Transverse colon (tissue), 4 donors: Measurements from ENCODE around the gene GCN1. TPM values are rescaled to one million over a fixed set of nuclear protein-coding genes. Genes with fewer than 3 reads are reported as not detected.

Experiments used
- DNase-seq: peaks from one replicate; pipeline ENCODE4 v3.0.0-alpha.2; 2019
- H3K27ac ChIP-seq, 4 donors: fragments of 200-600 bp; sonication (generic); 2 replicates each; pipeline ENCODE4 v1.5.1; 2016 to 2018; ENCODE audit warnings: inconsistent platforms in 4 of 4
- H3K27me3 ChIP-seq: fragments of 200-600 bp; sonication (generic); 2 replicates; pipeline ENCODE4 v1.5.1; 2017; ENCODE audit warnings: inconsistent platforms
- H3K36me3 ChIP-seq, 4 donors: fragments of 200-600 bp; sonication (generic); 2 replicates each; pipeline ENCODE4 v1.5.1; 2017 to 2019; ENCODE audit warnings: inconsistent platforms in 4 of 4
- H3K4me1 ChIP-seq, 4 donors: fragments of 200-600 bp; sonication (generic); 2 replicates each; pipeline ENCODE4 v1.5.1; 2017 to 2020; ENCODE audit warnings: inconsistent platforms in 4 of 4
- H3K4me3 ChIP-seq, 4 donors: fragments of 200-600 bp; sonication (generic); 1 replicate in 1 of 4; 2 replicates in 3 of 4; pipeline versions ENCODE4 v1.5.1 to v1.6.1; 2017 to 2019; ENCODE audit warnings: inconsistent platforms in 4 of 4
- H3K9me3 ChIP-seq, 2 donors: fragments of 200-600 bp; sonication (generic); 2 replicates each; pipeline ENCODE4 v1.5.1; 2017 to 2019; ENCODE audit warnings: inconsistent platforms in 2 of 2
- CTCF ChIP-seq, 5 experiments: fragments of 200-600 bp in 3 of 5; fragments of 450-650 bp in 2 of 5; sonication (generic) in 3 of 5; IDR thresholded peaks; 1 replicate in 2 of 5; 2 replicates in 3 of 5; pipeline ENCODE4 v1.5.1; 2016 to 2017; ENCODE audit warnings: antibody characterized with exemption in 5 of 5, inconsistent platforms in 3 of 5, mild to moderate bottlenecking in 2 of 5, moderate library complexity in 1 of 5
- EP300 ChIP-seq: sonication (generic); formaldehyde crosslinking; IDR thresholded peaks from one replicate; pipeline ENCODE4 v1.6.1; 2017; ENCODE audit warnings: antibody characterized with exemption, low read depth
- POLR2A ChIP-seq: fragments of 450-650 bp; IDR thresholded peaks from one replicate; pipeline ENCODE4 v1.6.1; 2016; ENCODE audit warnings: antibody characterized with exemption, mild to moderate bottlenecking, moderate library complexity
- POLR2AphosphoS5 ChIP-seq, 3 donors: sonication (generic); formaldehyde crosslinking; IDR thresholded peaks; one replicate each; pipeline ENCODE4 v1.6.1; 2016; ENCODE audit warnings: antibody characterized with exemption in 3 of 3
- WGBS, 2 donors: methylation state at CpG; one replicate each; pipeline ENCODE4 v1.1.5; 2018; ENCODE audit warnings: low coverage in 1 of 2; 5-methylcytosine and 5-hydroxymethylcytosine counted together
- in situ Hi-C, 4 donors: fragments of 200-750 bp; cut with MboI; loops; one replicate each; pipeline versions ENCODE4 v1.15.0 to v1.15.1; 2017; ENCODE audit warnings: low sequenced_read_pairs in 3 of 4, low pct_ligation_motif_present in 1 of 4, low pct_unique_long_range_greater_than_20kb in 1 of 4
- intact Hi-C: fragments of 100-400 bp; cut with DNase I; formaldehyde crosslinking; loops from one replicate; pipeline ENCODE4 v1.15.1; 2023; ENCODE audit warnings: low total_unique reads
- total RNA-seq, 4 donors: library from RNA; depleted of rRNA; stranded (reverse); fragments of >200 nt; gene quantifications; one replicate each; pipeline ENCODE4 v1.1.0, GENCODE V29; 2016

GCN1 gene
- total RNA-seq, 4 donors from 2014 or later, result 70.0 to 141 (median 107) TPM

- Histone ChIP-seq H3K4me1 (peaks cover 65 to 98% (median 93%) of the 10 kb centered on the region in 4 donors), H3K27me3 (no peaks in the 10 kb centered on the region), H3K36me3 (no peaks in the 10 kb centered on the region), H3K4me3 (no peak overlapping the region), H3K27ac (peak overlapping the region; percentile 88 to 92 (median 90)), H3K9me3 (no peaks in the 10 kb centered on the region)
- in situ Hi-C loops (loop anchor here in 2 of 4 donors (5.0 kb wide), 2 partner anchors 38 to 43 kb away; partner anchors contain the start of gene PXN (in 1 of the 2)), intact Hi-C loops (loop anchor here (2.0 kb wide), 1 partner anchor 35 kb away; the partner anchor contains the start of gene PXN)
- DNase-seq, result peak; percentile 56
- TF ChIP-seq EP300, result no peak
- no peak for TF ChIP-seq POLR2A
- TF ChIP-seq POLR2AphosphoS5 (IDR thresholded peaks at IDR 0.05), result no peak
- no peak for TF ChIP-seq CTCF (IDR thresholded peaks at IDR 0.05)
- WGBS, 2 donors, result 20 to 57% methylated on average over 1 to 12 of the region's 12 CpGs
These were observed 35.2 kb upstream of the GCN1 start for GRCh38 chr12:120229487-120230325.

- TF ChIP-seq EP300 (no peak), CTCF (IDR thresholded peaks at IDR 0.05) (no peak), POLR2A (no peak), POLR2AphosphoS5 (IDR thresholded peaks at IDR 0.05) (no peak)
These were observed 34.6 kb upstream of the GCN1 start for GRCh38 chr12:120229071-120229486.

DNA sequence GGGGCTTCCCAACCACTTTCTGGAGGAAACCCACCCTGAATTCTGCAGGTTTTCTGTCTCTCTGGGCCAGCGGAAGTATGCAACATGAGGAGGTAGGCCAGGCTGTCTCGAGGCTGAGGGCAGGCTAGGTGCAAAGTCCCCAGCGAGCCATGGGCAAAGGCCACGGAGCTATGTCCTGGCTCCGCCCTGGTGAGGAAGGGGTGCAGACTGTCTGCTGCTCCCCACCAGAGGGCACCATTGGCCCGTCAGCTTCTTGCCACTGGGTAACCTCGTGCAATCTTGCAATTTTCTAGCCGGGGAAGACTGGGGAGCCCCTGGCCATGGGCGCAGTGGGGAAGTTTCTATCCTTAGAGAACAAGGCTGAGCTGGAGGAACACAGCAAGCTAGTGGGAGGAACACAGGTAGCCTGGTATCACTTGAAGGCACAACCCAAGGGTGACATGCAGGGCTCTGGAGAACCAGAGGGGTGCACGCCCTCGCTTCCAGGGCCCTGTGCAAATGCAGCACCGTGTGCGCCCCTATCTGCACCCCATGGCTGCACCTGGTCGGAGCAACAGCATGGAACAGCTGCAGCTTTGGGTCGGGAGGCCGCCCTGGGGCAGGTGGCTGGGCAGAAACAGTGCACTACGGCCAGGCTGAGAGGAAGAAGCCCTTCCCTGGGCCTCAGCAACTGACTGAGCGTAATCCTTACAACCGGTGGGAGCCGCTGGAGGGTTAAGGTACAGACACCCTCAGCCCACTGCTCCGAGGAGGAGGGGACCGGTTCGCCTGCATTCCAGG, 34.0 kb upstream of the GCN1 start:
- H3K4me3 ChIP-seq, result no peak overlapping the region
- WGBS, 2 donors, result 18% methylated on average over 21 of the region's 23 CpGs; no CpG with 5 or more reads in 1 of the 2 donors
- in situ Hi-C loops (loop anchor here in 1 of 4 donors (5.0 kb wide), 1 partner anchor 44 kb away; no protein-coding TSS in a partner anchor), intact Hi-C loops (loop anchor here (2.0 kb wide), 1 partner anchor 36 kb away; the partner anchor contains the start of gene PXN)
- peak overlapping the region; percentile 88 to 92 (median 90) for H3K27ac ChIP-seq
- H3K9me3 ChIP-seq, result no peaks in the 10 kb centered on the region
- peaks cover 63 to 98% (median 91%) of the 10 kb centered on the region in 4 donors for H3K4me1 ChIP-seq
- DNase-seq, result peak; percentile 94
- TF ChIP-seq CTCF (IDR thresholded peaks at IDR 0.05) (peak; percentile 92 to 98 (median 95)), EP300 (no peak), POLR2A (no peak), POLR2AphosphoS5 (IDR thresholded peaks at IDR 0.05) (peak; percentile 31 to 65 (median 62))
- no peaks in the 10 kb centered on the region for H3K36me3 ChIP-seq
- no peaks in the 10 kb centered on the region for H3K27me3 ChIP-seq

More at GRCh38 chr12:120229071-120229486, 34.6 kb upstream of the GCN1 start:
- 38 to 43% methylated on average over 1 to 7 of the region's 7 CpGs for WGBS, 2 donors
- intact Hi-C loops (loop anchor here (2.0 kb wide), 1 partner anchor 36 kb away; the partner anchor contains the start of gene PXN), in situ Hi-C loops (loop anchor here in 1 of 4 donors (5.0 kb wide), 1 partner anchor 43 kb away; no protein-coding TSS in a partner anchor)
- Histone ChIP-seq H3K4me1 (peaks cover 65 to 98% (median 93%) of the 10 kb centered on the region in 4 donors), H3K36me3 (no peaks in the 10 kb centered on the region), H3K9me3 (no peaks in the 10 kb centered on the region), H3K4me3 (no peak overlapping the region), H3K27ac (peak overlapping the region; percentile 88 to 92 (median 90)), H3K27me3 (no peaks in the 10 kb centered on the region)
- no peak for DNase-seq
